Suprapubic skin (tissue), 3 donors: ENCODE data around the gene CLDN1.

Experiments
- POLR2A ChIP-seq, 2 donors: fragments of 450-650 bp; IDR thresholded peaks; one replicate each; pipeline ENCODE4 v1.6.1; 2017; ENCODE audit warnings: antibody characterized with exemption in 2 of 2, mild to moderate bottlenecking in 2 of 2, moderate library complexity in 2 of 2
- TF ChIP-seq, protein P1 (sequence below), 2 donors: fragments of 200-600 bp in 1 of 2; fragments of 450-650 bp in 1 of 2; sonication (generic) in 1 of 2; IDR thresholded peaks; one replicate each; pipeline ENCODE4 v1.5.1; 2016 to 2019; ENCODE audit warnings: antibody characterized with exemption in 2 of 2, mild to moderate bottlenecking in 1 of 2, moderate library complexity in 1 of 2

- no peak for TF ChIP-seq POLR2A (IDR thresholded peaks at IDR 0.05)
- TF ChIP-seq, protein P1, sequence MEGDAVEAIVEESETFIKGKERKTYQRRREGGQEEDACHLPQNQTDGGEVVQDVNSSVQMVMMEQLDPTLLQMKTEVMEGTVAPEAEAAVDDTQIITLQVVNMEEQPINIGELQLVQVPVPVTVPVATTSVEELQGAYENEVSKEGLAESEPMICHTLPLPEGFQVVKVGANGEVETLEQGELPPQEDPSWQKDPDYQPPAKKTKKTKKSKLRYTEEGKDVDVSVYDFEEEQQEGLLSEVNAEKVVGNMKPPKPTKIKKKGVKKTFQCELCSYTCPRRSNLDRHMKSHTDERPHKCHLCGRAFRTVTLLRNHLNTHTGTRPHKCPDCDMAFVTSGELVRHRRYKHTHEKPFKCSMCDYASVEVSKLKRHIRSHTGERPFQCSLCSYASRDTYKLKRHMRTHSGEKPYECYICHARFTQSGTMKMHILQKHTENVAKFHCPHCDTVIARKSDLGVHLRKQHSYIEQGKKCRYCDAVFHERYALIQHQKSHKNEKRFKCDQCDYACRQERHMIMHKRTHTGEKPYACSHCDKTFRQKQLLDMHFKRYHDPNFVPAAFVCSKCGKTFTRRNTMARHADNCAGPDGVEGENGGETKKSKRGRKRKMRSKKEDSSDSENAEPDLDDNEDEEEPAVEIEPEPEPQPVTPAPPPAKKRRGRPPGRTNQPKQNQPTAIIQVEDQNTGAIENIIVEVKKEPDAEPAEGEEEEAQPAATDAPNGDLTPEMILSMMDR (IDR thresholded peaks at IDR 0.05), result no peak
These were observed 16.5 kb upstream of the CLDN1 start for GRCh38 chr3:190338717-190339116.
